ENCODE data around the gene GOLGB1. TPM values are rescaled to one million over a fixed set of nuclear protein-coding genes. Genes with fewer than 3 reads are reported as not detected.
"Not testable (repeated sequence)": the region's sequence is repeated elsewhere in the genome, so short reads cannot be mapped to it uniquely, and the experiment has no call there.

GOLGB1 gene
- polyA plus RNA-seq, 1 donor from 2014 or later, result 10.0 TPM

- H3K27ac Mint-ChIP-seq, H3K27me3 Mint-ChIP-seq, H3K9me3 Mint-ChIP-seq, H3K4me3 Mint-ChIP-seq: not testable (repeated sequence)
- H3K36me3 Mint-ChIP-seq, result peaks cover 17% of the 10 kb centered on the region
- peaks cover 9 to 12% (median 10%) of the 10 kb centered on the region in 3 donors for H3K4me1 Mint-ChIP-seq
Measured at GRCh38 chr3:121688747-121689146, 60.8 kb downstream of the GOLGB1 start.

DNA sequence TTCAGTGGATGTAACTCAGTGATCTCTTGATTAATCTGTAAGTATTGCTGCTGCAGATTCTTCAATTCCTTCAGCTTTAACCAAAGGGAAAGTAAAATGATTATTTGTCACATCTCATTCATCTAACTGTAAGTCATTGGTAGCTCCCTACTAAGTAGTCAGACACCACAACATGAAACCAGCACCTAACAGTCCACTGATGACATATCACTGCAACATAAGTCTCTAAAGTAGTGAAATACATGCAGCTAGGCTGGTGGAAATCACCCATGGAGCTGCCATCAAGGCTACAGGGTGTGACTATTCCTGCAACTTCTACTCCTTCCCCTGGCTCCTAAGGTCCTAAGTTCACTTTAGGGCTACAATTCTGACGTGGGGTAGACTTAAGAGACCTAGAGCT, 67.7 kb downstream of the GOLGB1 start:
- Mint-ChIP-seq H3K27ac (no peak overlapping the region), H3K27me3 (no peaks in the 10 kb centered on the region), H3K4me3 (no peak overlapping the region), H3K36me3 (peaks cover 18% of the 10 kb centered on the region), H3K9me3 (peaks cover 1 to 8% (median 3%) of the 10 kb centered on the region in 3 donors), H3K4me1 (no peaks in the 10 kb centered on the region)

DNA sequence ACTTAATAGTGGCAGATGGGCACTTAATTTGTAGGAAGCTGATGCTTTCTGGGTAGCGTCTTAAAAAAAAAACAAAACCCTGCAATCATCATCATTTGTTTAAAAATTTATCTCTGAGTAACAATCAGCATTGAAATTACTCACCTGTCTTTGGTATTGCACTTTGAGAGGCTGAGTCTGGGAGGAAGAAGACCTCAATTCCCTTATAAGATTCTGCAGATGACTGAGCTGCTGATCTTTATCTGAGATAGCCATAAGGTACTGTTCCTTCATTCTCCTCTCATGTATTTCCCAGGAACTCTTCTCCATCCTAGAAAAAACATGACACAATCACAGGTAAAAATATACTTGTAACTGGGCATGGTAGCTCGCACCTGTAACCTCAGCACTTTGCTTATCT, 72.4 kb downstream of the GOLGB1 start:
- Mint-ChIP-seq H3K9me3 (no peaks in the 10 kb centered on the region), H3K36me3 (peaks cover 14% of the 10 kb centered on the region), H3K27me3 (no peaks in the 10 kb centered on the region), H3K27ac (peak overlapping the region in 1 of 3 donors; percentile 27), H3K4me3 (no peak overlapping the region), H3K4me1 (no peaks in the 10 kb centered on the region)

DNA sequence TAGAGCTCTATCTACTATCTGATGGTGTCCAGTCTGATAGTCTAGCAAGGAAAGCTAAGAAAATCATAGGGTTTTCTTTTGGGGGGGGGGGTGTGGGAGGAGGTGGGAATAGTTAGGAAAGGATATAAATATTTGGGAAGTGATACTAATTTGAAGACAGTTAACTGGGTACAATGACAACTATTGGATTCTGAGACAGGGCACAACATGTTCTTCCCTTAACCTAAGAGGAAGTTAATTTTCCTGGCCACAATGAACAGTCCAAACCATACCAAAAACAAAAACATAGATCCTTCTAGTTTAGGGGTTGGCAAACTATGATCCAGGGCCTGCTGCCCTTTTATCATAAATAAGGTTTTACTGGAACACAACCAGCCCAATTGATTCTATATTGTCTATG, 78.9 kb downstream of the GOLGB1 start:
- no peak overlapping the region for H3K4me3 Mint-ChIP-seq
- peaks cover 10% of the 10 kb centered on the region for H3K36me3 Mint-ChIP-seq
- H3K4me1 Mint-ChIP-seq, result no peaks in the 10 kb centered on the region
- no peaks in the 10 kb centered on the region for H3K27me3 Mint-ChIP-seq
- H3K9me3 Mint-ChIP-seq, result no peaks in the 10 kb centered on the region
- H3K27ac Mint-ChIP-seq, result no peak overlapping the region

GRCh38 chr3:121667333-121667732, 82.2 kb downstream of the GOLGB1 start:
- Mint-ChIP-seq H3K36me3 (peaks cover 13% of the 10 kb centered on the region), H3K4me3 (no peak overlapping the region), H3K27me3 (no peaks in the 10 kb centered on the region), H3K27ac (no peak overlapping the region), H3K4me1 (no peaks in the 10 kb centered on the region), H3K9me3 (no peaks in the 10 kb centered on the region)

DNA sequence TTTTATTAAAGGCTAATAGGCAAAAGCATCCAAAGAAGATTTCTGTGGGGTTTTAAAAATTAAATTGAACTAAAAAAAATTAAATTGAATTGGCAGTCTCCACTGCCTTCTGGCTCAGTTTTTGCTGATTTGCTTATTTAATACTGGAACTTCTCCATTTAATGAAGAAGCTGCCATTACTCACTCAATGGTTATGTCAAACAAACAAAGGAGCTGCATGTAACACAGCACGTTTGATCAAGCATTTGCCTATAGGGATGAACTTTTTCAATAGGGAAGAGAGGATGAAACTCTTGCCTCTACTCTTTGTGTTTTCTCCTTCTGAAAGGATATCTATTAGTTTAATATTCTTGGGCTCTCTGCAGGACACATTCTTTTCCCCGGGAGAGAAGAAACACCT, 84.1 kb downstream of the GOLGB1 start:
- peaks cover 13% of the 10 kb centered on the region for H3K36me3 Mint-ChIP-seq
- no peaks in the 10 kb centered on the region for H3K27me3 Mint-ChIP-seq
- no peak overlapping the region for H3K27ac Mint-ChIP-seq
- peaks cover 10 to 13% (median 13%) of the 10 kb centered on the region in 3 donors for H3K4me1 Mint-ChIP-seq
- peaks cover 1 to 5% (median 2%) of the 10 kb centered on the region in 3 donors for H3K9me3 Mint-ChIP-seq
- no peak overlapping the region for H3K4me3 Mint-ChIP-seq

DNA sequence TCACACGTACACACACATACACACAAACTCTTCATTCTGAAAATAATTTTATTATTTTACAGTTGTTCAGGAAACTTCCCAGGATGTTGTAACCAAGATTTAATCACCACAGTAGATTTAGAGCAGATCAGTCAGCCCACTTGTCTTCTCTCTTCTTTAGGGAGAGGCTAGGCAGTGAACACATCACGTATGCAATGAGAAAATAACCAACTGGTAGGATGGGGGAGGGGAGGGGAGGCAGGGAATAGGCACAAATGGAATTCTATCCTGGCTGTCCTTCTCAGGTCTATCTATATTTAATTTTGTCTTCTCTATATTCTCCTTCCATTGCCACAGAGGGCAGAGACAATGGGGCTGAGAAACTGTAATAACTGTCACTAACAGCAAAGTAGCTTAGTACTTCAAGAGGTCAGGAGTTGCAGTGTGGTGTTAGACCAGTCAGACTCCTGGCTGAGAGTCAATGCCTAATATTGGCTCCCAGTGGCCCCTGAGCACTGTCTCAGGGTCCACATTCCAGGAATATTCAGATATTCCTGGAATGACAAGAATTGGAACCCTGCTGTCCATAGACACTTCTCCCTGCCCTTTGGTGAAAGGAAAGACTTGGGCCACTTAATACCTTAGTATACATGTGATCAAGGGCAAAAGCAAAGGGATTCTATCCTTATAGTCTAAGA, 86.2 kb downstream of the GOLGB1 start:
- no peaks in the 10 kb centered on the region for H3K27me3 Mint-ChIP-seq
- peak overlapping the region in 2 of 3 donors; percentile 8 to 75 for H3K27ac Mint-ChIP-seq
- no peak overlapping the region for H3K4me3 Mint-ChIP-seq
- peaks cover 1 to 5% (median 2%) of the 10 kb centered on the region in 3 donors for H3K9me3 Mint-ChIP-seq
- peaks cover 25 to 30% (median 25%) of the 10 kb centered on the region in 3 donors for H3K4me1 Mint-ChIP-seq
- H3K36me3 Mint-ChIP-seq, result peaks cover 9% of the 10 kb centered on the region

DNA sequence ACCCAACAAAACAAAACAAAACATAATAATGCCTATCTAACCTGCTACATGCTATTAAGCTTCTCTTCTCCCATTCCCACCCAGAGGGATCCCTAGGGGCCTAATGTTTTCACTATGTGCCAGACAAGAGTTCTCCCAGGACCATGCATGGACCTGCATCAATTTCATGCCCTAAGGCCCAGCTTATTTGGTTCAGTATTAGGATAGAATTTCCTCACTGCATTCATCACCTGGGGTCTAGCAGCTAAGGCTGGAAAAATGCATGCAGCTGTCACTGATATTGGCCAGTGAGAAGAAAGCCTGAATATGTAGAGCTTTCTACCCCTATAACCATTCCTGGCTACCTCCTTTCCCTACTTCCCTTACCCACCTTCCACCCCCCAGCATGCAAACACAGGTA, 86.8 kb downstream of the GOLGB1 start:
- Mint-ChIP-seq H3K4me1 (peaks cover 25 to 36% (median 29%) of the 10 kb centered on the region in 3 donors), H3K27ac (peak overlapping the region in 2 of 3 donors; percentile 8 to 75), H3K36me3 (peaks cover 9% of the 10 kb centered on the region), H3K4me3 (peak overlapping the region in 1 of 4 donors; percentile 32), H3K9me3 (peaks cover 1 to 5% (median 2%) of the 10 kb centered on the region in 3 donors), H3K27me3 (no peaks in the 10 kb centered on the region)

- H3K4me1 Mint-ChIP-seq, result peaks cover 25 to 47% (median 35%) of the 10 kb centered on the region in 3 donors
- peak overlapping the region; percentile 93 to 100 (median 94) for H3K27ac Mint-ChIP-seq
- H3K4me3 Mint-ChIP-seq, result peak overlapping the region; percentile 34 to 98 (median 94)
- H3K9me3 Mint-ChIP-seq, result peaks cover 1 to 5% (median 2%) of the 10 kb centered on the region in 3 donors
- no peaks in the 10 kb centered on the region for H3K27me3 Mint-ChIP-seq
- H3K36me3 Mint-ChIP-seq, result peaks cover 12% of the 10 kb centered on the region
Measured at GRCh38 chr3:121661376-121661775, 88.2 kb downstream of the GOLGB1 start.

- Mint-ChIP-seq H3K4me1 (peaks cover 25 to 50% (median 35%) of the 10 kb centered on the region in 3 donors), H3K27ac (peak within 1 kb of the TSS; percentile 93 to 100 (median 94)), H3K9me3 (peaks cover 1 to 5% (median 2%) of the 10 kb centered on the region in 3 donors), H3K27me3 (no peaks in the 10 kb centered on the region), H3K36me3 (peaks cover 15% of the 10 kb centered on the region), H3K4me3 (peak within 1 kb of the TSS; percentile 92 to 98 (median 96))
Measured at GRCh38 chr3:121660356-121661171, 89.0 kb downstream of the GOLGB1 start, which contains the start of gene HCLS1. Gene HCLS1 (minus strand): TSS chr3:121660903. CDS start chr3:121658347, 2,556 bp downstream.

- H3K27ac Mint-ChIP-seq, result peak overlapping the region; percentile 93 to 100 (median 94)
Measured at GRCh38 chr3:121659586-121659985, 90.0 kb downstream of the GOLGB1 start.

GRCh38 chr3:121658716-121659435, 90.7 kb downstream of the GOLGB1 start:
- H3K4me1 Mint-ChIP-seq, result peaks cover 35 to 61% (median 42%) of the 10 kb centered on the region in 3 donors
- H3K9me3 Mint-ChIP-seq, result peaks cover 1 to 5% (median 2%) of the 10 kb centered on the region in 3 donors
- H3K4me3 Mint-ChIP-seq, result peak overlapping the region; percentile 92 to 98 (median 96)
- no peaks in the 10 kb centered on the region for H3K27me3 Mint-ChIP-seq
- peaks cover 12% of the 10 kb centered on the region for H3K36me3 Mint-ChIP-seq
- peak overlapping the region; percentile 93 to 100 (median 94) for H3K27ac Mint-ChIP-seq

More at GRCh38 chr3:121659586-121659985, 90.0 kb downstream of the GOLGB1 start:
- H3K36me3 Mint-ChIP-seq, result peaks cover 14% of the 10 kb centered on the region
- H3K27me3 Mint-ChIP-seq, result no peaks in the 10 kb centered on the region
- H3K9me3 Mint-ChIP-seq, result peaks cover 1 to 5% (median 2%) of the 10 kb centered on the region in 3 donors
- peaks cover 30 to 55% (median 38%) of the 10 kb centered on the region in 3 donors for H3K4me1 Mint-ChIP-seq
- peak overlapping the region; percentile 92 to 98 (median 96) for H3K4me3 Mint-ChIP-seq

- Mint-ChIP-seq H3K4me1 (peaks cover 37 to 55% (median 42%) of the 10 kb centered on the region in 3 donors), H3K27ac (peak overlapping the region; percentile 51 to 91 (median 74)), H3K36me3 (peaks cover 13% of the 10 kb centered on the region), H3K27me3 (no peaks in the 10 kb centered on the region), H3K9me3 (no peaks in the 10 kb centered on the region), H3K4me3 (peak overlapping the region in 3 of 4 donors; percentile 21 to 84 (median 64))
Measured at GRCh38 chr3:121654493-121655385, 94.8 kb downstream of the GOLGB1 start.

DNA sequence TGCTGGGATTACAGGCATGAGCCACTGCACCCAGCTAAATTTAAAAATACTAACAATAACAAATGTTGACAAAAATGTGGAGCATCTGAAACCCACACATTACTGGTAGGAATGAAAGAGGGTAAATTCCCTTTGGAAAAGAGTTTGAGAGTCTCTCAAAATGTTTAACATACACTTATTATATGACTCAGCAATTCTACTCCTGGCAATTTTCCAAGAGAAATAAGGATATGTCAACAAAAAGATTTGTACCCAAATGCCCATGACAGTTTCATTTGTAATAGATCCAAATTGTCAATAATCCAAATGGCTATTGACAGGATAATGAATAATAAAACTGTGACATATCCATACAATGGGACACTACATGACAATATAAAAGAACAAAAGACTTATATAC, 97.9 kb downstream of the GOLGB1 start:
- no peaks in the 10 kb centered on the region for H3K27me3 Mint-ChIP-seq
- peaks cover 21 to 28% (median 26%) of the 10 kb centered on the region in 3 donors for H3K4me1 Mint-ChIP-seq
- H3K4me3 Mint-ChIP-seq, result no peak overlapping the region
- H3K27ac Mint-ChIP-seq, result peak overlapping the region in 1 of 3 donors; percentile 18
- no peaks in the 10 kb centered on the region for H3K9me3 Mint-ChIP-seq
- H3K36me3 Mint-ChIP-seq, result peaks cover 10% of the 10 kb centered on the region
